ENCODE data around the gene ABR. TPM values are rescaled to one million over a fixed set of nuclear protein-coding genes. Genes with fewer than 3 reads are reported as not detected.

ABR gene
- total RNA-seq, 5 donors from 2014 or later (not counting 1 experiment from before 2014, with no cell fraction given), result 89.4 to 165 (median 125) TPM

DNA sequence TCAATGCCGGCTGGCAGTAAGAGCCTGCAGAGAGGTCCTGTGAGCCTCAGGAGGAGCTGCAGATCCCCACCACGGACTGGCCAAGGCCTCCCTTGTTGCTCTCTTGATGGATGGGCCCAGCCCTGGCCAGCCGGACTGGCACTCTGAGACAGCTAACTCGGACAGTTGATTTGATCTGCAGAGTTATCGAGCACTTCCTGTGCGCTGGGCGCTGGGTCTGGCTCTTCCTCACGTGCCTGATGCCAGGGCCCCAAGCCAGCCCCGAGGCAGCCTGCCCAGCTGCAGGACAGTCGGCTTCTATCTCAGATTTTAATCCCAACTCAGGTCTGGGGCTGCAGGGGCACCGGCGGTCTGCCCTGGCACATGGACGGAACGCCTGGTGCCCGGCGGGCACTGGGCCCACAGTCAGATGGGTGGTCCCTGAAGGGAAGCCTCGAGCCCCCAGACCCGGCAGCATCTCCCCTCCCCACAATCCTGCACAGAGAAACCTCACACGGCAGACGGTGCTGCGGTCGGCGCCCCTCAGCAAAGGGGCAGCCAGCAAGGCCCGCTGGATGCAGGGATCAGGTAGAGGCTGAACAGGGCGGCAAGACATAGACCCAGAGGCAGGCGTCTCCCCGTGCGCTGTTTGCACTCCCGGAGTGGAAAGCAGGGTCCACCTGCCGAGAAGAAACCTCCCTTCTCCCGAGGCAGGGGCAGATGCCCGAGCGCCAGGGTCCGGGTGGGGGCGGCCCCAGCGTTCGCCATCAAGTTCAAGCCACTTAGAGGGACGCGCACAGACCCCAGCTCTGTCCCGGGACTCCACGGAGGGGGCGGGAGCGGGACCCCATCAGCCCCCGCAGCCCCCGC is 148.9 kb downstream of the ABR start:
- H3K36me3 Mint-ChIP-seq, result peaks cover 6% of the 10 kb centered on the region
- peaks cover 13 to 24% of the 10 kb centered on the region in 2 donors for H3K36me3 ChIP-seq (ENCODE audit: control insufficient read depth in 2 of 2, extremely low read depth in 1 of 2, insufficient read depth in 1 of 2, low read length in 1 of 2)
- H3K27me3 ChIP-seq (replicated peaks in 1 of 2; ENCODE audit: control insufficient read depth in 2 of 2, extremely low read depth in 1 of 2, insufficient read depth in 2 of 2, low read length in 1 of 2), result no peaks in the 10 kb centered on the region
- CTCF ChIA-PET, result no interaction called here
- no peak overlapping the region for H3K4me3 Mint-ChIP-seq
- DNase-seq, result no peak
- H3K4me1 Mint-ChIP-seq, result no peaks in the 10 kb centered on the region
- WGBS (ENCODE audit: insufficient coverage), result 95% methylated on average over 29 of the region's 45 CpGs
- H3K27me3 Mint-ChIP-seq, result no peaks in the 10 kb centered on the region
- no peak for ATAC-seq (replicated peaks in 1 of 4)
- H3K4me3 ChIP-seq (ENCODE audit: control insufficient read depth in 1 of 2, extremely low read depth in 1 of 2, low read length in 1 of 2), result no peak overlapping the region
- POLR2A ChIA-PET, result no interaction called here
- no peaks in the 10 kb centered on the region for H3K9me3 ChIP-seq
- no peaks in the 10 kb centered on the region for H3K4me1 ChIP-seq (ENCODE audit: control insufficient read depth in 1 of 2, extremely low read depth in 1 of 2, insufficient read depth in 2 of 2, low read length in 2 of 2)
- no peak overlapping the region for H3K27ac ChIP-seq (ENCODE audit: low read length)
- H3K9me3 Mint-ChIP-seq, result no peaks in the 10 kb centered on the region
- H3K27ac Mint-ChIP-seq, result no peak overlapping the region

DNA sequence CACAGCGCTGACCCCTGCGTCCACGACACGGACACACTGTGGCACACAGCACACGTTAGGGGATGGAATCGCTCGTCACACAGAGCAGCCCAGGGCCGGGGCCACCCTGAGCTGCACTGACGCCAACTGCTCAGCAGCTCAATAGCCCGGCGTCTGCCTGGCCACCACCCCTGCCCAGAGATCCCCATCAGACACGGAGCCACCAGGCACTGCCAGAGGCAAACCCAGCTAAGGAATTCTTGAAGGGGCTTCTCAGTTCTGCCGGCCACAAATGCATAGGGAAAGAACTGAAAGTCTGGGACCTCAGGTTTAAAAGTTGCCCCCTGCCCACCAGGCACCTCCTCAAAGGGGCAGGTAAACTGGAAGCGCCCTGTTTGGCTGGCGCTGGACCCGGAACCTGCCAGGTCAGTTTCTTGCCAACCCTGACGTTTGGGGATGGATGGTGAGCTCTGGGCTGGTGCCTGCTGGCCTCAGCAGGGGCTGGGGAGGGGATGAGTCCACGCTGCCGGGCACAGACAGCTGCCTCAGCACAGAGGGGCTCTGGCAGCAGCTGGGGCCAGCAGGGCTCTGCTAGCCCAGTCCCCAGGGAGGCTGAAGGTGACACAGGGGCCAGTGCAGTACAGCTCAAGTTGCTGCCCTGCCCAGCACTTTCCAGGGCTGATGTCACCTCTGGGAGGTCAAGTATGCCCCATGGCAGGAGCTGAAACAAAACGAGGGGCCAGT is 149.7 kb downstream of the ABR start:
- Histone ChIP-seq H3K4me3 (ENCODE audit: control insufficient read depth in 1 of 2, extremely low read depth in 1 of 2, low read length in 1 of 2) (no peak overlapping the region), H3K4me1 (ENCODE audit: control insufficient read depth in 1 of 2, extremely low read depth in 1 of 2, insufficient read depth in 2 of 2, low read length in 2 of 2) (no peaks in the 10 kb centered on the region), H3K27ac (ENCODE audit: low read length) (no peak overlapping the region), H3K9me3 (no peaks in the 10 kb centered on the region), H3K36me3 (ENCODE audit: control insufficient read depth in 2 of 2, extremely low read depth in 1 of 2, insufficient read depth in 1 of 2, low read length in 1 of 2) (peaks cover 13 to 24% of the 10 kb centered on the region in 2 donors), H3K27me3 (replicated peaks in 1 of 2; ENCODE audit: control insufficient read depth in 2 of 2, extremely low read depth in 1 of 2, insufficient read depth in 2 of 2, low read length in 1 of 2) (no peaks in the 10 kb centered on the region)
- no peak for DNase-seq
- ChIA-PET CTCF (no interaction called here), POLR2A (no interaction called here)
- Mint-ChIP-seq H3K4me1 (no peaks in the 10 kb centered on the region), H3K36me3 (peaks cover 11% of the 10 kb centered on the region), H3K27ac (no peak overlapping the region), H3K9me3 (no peaks in the 10 kb centered on the region), H3K27me3 (no peaks in the 10 kb centered on the region), H3K4me3 (no peak overlapping the region)
- 95% methylated on average over 17 of the region's 20 CpGs for WGBS (ENCODE audit: insufficient coverage)
- ATAC-seq (replicated peaks in 1 of 4), result no peak

DNA sequence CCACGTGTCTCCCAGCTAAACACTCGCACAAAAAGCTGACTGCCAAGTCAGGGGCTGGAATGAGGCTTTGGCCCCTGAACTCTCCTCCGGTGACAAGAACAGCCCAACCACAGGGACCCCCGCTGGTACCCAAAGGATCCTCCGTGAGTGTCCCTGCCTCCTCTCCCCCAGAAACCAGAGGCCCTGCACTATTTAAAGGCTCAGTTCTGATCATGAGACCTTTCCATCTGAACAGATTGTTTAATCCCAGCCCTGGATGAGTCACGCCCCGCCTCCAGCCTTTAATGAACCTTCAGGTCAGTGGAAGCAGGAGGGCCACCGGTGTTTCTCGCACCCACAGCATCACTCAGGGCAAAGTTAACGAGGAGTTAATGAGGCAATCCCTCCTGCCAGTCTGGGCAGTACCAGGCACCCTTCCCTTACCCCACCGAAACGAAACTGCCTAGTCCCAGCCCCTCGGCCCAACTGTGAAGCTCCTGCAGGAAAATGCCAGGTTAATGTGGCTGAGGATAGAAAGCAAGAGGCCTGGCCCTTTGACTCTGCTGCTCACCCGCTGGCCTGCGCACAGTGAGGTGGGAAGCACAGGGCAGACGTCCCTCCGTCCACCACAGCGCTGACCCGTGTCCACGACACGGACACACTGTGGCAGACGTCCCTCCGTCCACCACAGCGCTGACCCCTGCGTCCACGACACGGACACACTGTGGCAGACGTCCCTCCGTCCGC is 150.4 kb downstream of the ABR start:
- Histone ChIP-seq H3K27me3 (replicated peaks in 1 of 2; ENCODE audit: control insufficient read depth in 2 of 2, extremely low read depth in 1 of 2, insufficient read depth in 2 of 2, low read length in 1 of 2) (no peaks in the 10 kb centered on the region), H3K4me1 (ENCODE audit: control insufficient read depth in 1 of 2, extremely low read depth in 1 of 2, insufficient read depth in 2 of 2, low read length in 2 of 2) (no peaks in the 10 kb centered on the region), H3K4me3 (ENCODE audit: control insufficient read depth in 1 of 2, extremely low read depth in 1 of 2, low read length in 1 of 2) (no peak overlapping the region), H3K9me3 (no peaks in the 10 kb centered on the region), H3K27ac (ENCODE audit: low read length) (no peak overlapping the region), H3K36me3 (ENCODE audit: control insufficient read depth in 2 of 2, extremely low read depth in 1 of 2, insufficient read depth in 1 of 2, low read length in 1 of 2) (peaks cover 8 to 24% of the 10 kb centered on the region in 2 donors)
- ATAC-seq (replicated peaks in 1 of 4), result no peak
- WGBS (ENCODE audit: insufficient coverage), result 89% methylated on average over 23 of the region's 30 CpGs
- Mint-ChIP-seq H3K27me3 (no peaks in the 10 kb centered on the region), H3K27ac (no peak overlapping the region), H3K4me3 (no peak overlapping the region), H3K9me3 (no peaks in the 10 kb centered on the region), H3K4me1 (no peaks in the 10 kb centered on the region), H3K36me3 (peaks cover 11% of the 10 kb centered on the region)
- no peak for DNase-seq
- CTCF ChIA-PET, result interaction anchor here in 1 of 2 donors (0.7 kb wide), 1 partner anchor 518 kb away, joined by 6 read pairs; no protein-coding TSS in a partner anchor
- POLR2A ChIA-PET, result no interaction called here

DNA sequence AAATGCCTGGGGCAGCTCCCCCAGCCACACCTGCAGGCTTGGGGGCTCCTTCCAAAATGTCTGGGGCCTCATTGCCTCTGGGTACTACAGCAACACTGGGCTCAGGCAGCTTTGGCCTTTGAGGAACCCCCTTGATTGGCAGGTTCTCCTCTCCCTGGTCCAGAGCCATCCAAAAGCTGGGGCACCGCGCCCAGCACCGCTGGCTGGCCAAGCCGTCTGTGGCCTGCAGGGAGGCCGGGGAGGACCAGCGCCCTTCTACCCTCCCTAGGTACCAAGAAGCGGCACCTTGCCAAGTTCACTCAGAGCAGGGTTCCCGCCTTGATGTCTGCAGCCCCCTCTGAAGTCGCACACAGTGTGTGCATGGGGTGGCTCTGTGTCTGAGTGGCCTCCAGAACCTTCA is 152.7 kb downstream of the ABR start:
- H3K4me1 ChIP-seq (ENCODE audit: control insufficient read depth in 1 of 2, extremely low read depth in 1 of 2, insufficient read depth in 2 of 2, low read length in 2 of 2), result no peaks in the 10 kb centered on the region
- no peaks in the 10 kb centered on the region for H3K9me3 ChIP-seq
- 100% methylated on average over 4 of the region's 9 CpGs for WGBS (ENCODE audit: insufficient coverage)
- Mint-ChIP-seq H3K27ac (no peak overlapping the region), H3K4me1 (no peaks in the 10 kb centered on the region), H3K36me3 (peaks cover 5% of the 10 kb centered on the region), H3K27me3 (no peaks in the 10 kb centered on the region), H3K4me3 (no peak overlapping the region), H3K9me3 (no peaks in the 10 kb centered on the region)
- no peak overlapping the region for H3K4me3 ChIP-seq (ENCODE audit: control insufficient read depth in 1 of 2, extremely low read depth in 1 of 2, low read length in 1 of 2)
- DNase-seq (no peak), ATAC-seq (replicated peaks in 1 of 4) (peak in 1 of 4 experiments; percentile 11)
- H3K36me3 ChIP-seq (ENCODE audit: control insufficient read depth in 2 of 2, extremely low read depth in 1 of 2, insufficient read depth in 1 of 2, low read length in 1 of 2), result peaks cover 0 to 21% of the 10 kb centered on the region in 2 donors
- no peak overlapping the region for H3K27ac ChIP-seq (ENCODE audit: low read length)
- H3K27me3 ChIP-seq (replicated peaks in 1 of 2; ENCODE audit: control insufficient read depth in 2 of 2, extremely low read depth in 1 of 2, insufficient read depth in 2 of 2, low read length in 1 of 2), result no peaks in the 10 kb centered on the region
- CTCF ChIA-PET, result no interaction called here
- POLR2A ChIA-PET, result interaction anchor here in 1 of 2 donors (0.5 kb wide), 1 partner anchor 96 kb away, joined by 3 read pairs; no protein-coding TSS in a partner anchor

DNA sequence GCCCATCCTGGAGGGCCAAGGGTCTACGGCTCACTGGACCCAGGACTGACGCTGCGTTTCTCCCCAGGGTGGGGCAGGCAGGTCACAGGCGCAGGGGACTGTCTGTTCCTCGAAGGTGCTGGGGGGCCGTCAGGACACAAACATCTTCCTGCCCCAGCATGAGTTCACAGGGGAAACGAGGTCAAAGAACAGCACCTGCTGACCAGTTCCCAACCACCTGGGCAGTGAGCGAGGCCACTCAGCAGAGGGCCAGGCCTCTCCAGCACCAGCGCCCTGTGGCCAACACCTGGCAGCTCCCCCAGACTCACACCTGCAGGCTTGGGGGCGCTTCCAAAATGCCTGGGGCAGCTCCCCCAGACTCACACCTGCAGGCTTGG is 153.2 kb downstream of the ABR start:
- Mint-ChIP-seq H3K4me3 (no peak overlapping the region), H3K27ac (no peak overlapping the region), H3K27me3 (no peaks in the 10 kb centered on the region), H3K4me1 (no peaks in the 10 kb centered on the region), H3K9me3 (no peaks in the 10 kb centered on the region), H3K36me3 (peaks cover 5% of the 10 kb centered on the region)
- POLR2A ChIA-PET, result no interaction called here
- ATAC-seq (replicated peaks in 1 of 4), result no peak
- peaks cover 0 to 21% of the 10 kb centered on the region in 2 donors for H3K36me3 ChIP-seq (ENCODE audit: control insufficient read depth in 2 of 2, extremely low read depth in 1 of 2, insufficient read depth in 1 of 2, low read length in 1 of 2)
- no peaks in the 10 kb centered on the region for H3K9me3 ChIP-seq
- no peak overlapping the region for H3K27ac ChIP-seq (ENCODE audit: low read length)
- no peaks in the 10 kb centered on the region for H3K27me3 ChIP-seq (replicated peaks in 1 of 2; ENCODE audit: control insufficient read depth in 2 of 2, extremely low read depth in 1 of 2, insufficient read depth in 2 of 2, low read length in 1 of 2)
- DNase-seq, result no peak
- 97% methylated on average over 10 of the region's 10 CpGs for WGBS (ENCODE audit: insufficient coverage)
- H3K4me3 ChIP-seq (ENCODE audit: control insufficient read depth in 1 of 2, extremely low read depth in 1 of 2, low read length in 1 of 2), result no peak overlapping the region
- CTCF ChIA-PET, result no interaction called here
- H3K4me1 ChIP-seq (ENCODE audit: control insufficient read depth in 1 of 2, extremely low read depth in 1 of 2, insufficient read depth in 2 of 2, low read length in 2 of 2), result no peaks in the 10 kb centered on the region

DNA sequence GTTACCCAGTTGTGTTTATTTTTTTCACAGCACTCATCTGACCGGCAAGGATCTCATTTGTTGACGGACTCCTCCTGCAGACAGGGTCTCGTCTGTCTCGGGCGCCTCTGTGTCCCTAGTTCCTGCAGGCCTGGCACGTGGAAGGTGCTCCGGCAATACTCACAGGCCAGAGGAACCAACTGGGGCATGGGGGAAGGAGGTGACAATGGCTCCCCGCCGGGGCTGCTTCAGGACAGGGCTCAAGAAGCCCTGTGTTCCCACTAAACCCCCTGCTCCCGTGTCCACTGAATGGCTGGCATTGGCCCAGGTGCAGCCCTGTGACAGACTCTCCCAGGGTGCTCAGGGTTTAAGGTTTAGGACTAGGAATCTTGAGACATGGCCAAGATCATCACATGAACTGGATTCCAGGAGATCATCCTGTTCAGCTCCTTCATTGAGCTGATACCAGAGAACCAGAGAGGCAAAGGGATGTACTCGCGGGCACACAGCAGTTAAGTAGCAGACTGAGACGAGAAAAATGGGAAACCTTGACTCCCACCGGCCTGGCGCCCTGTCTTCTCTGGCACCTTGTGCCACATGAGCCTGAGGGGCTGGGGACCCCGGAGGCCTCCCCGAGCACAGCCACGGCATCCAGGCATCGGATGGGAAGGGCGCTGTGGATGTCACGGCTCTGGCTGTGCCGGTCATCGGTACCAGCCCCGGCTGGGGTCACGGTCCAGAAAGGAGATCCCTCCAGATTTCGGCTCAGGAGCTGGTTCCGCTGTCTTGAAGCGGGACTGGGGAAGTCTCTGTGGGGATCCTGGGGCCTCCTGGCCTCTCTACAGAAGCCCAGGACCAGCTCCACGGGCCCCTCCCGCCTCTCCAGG is 153.8 kb downstream of the ABR start:
- H3K27ac Mint-ChIP-seq, result no peak overlapping the region
- Histone ChIP-seq H3K9me3 (no peaks in the 10 kb centered on the region), H3K4me3 (ENCODE audit: control insufficient read depth in 1 of 2, extremely low read depth in 1 of 2, low read length in 1 of 2) (no peak overlapping the region), H3K27ac (ENCODE audit: low read length) (no peak overlapping the region), H3K27me3 (replicated peaks in 1 of 2; ENCODE audit: control insufficient read depth in 2 of 2, extremely low read depth in 1 of 2, insufficient read depth in 2 of 2, low read length in 1 of 2) (no peaks in the 10 kb centered on the region), H3K4me1 (ENCODE audit: control insufficient read depth in 1 of 2, extremely low read depth in 1 of 2, insufficient read depth in 2 of 2, low read length in 2 of 2) (no peaks in the 10 kb centered on the region), H3K36me3 (ENCODE audit: control insufficient read depth in 2 of 2, extremely low read depth in 1 of 2, insufficient read depth in 1 of 2, low read length in 1 of 2) (peaks cover 0 to 21% of the 10 kb centered on the region in 2 donors)
- H3K4me1 Mint-ChIP-seq, result no peaks in the 10 kb centered on the region
- ATAC-seq (replicated peaks in 1 of 4) (no peak), DNase-seq (no peak)
- no peak overlapping the region for H3K4me3 Mint-ChIP-seq
- H3K9me3 Mint-ChIP-seq, result no peaks in the 10 kb centered on the region
- ChIA-PET CTCF (no interaction called here), POLR2A (no interaction called here)
- no peaks in the 10 kb centered on the region for H3K27me3 Mint-ChIP-seq
- H3K36me3 Mint-ChIP-seq, result peaks cover 5% of the 10 kb centered on the region
- 90% methylated on average over 25 of the region's 30 CpGs for WGBS (ENCODE audit: insufficient coverage)
